Lower lobe of right lung (tissue), 2 donors: Measurements from ENCODE around the gene BACH2. TPM values are rescaled to one million over a fixed set of nuclear protein-coding genes. Genes with fewer than 3 reads are reported as not detected.
A peak's percentile ranks its signal among the peaks of the same experiment; 100 is the strongest.

ENCODE experiments used
- ATAC-seq, 2 donors: fragments of 200-7000 bp; cut with Tn5 transposase; one replicate each; pipeline ENCODE4 v1.9.1; 2020 to 2022; ENCODE audit warnings: mild to moderate bottlenecking in 2 of 2, moderate library complexity in 2 of 2
- DNase-seq: peaks from one replicate; pipeline ENCODE4 v3.0.0-alpha.2; 2020
- H3K27ac ChIP-seq: fragments of 200-600 bp; one replicate; pipeline ENCODE4 v1.8.0; 2022
- H3K27me3 ChIP-seq: fragments of 200-600 bp; one replicate; pipeline ENCODE4 v1.8.0; 2022; ENCODE audit warnings: low read depth
- H3K36me3 ChIP-seq: fragments of 200-600 bp; one replicate; pipeline ENCODE4 v1.8.0; 2022; ENCODE audit warnings: mild to moderate bottlenecking
- H3K4me1 ChIP-seq: fragments of 200-600 bp; one replicate; pipeline ENCODE4 v1.8.0; 2022
- H3K4me3 ChIP-seq: fragments of 200-600 bp; one replicate; pipeline ENCODE4 v1.8.0; 2022; ENCODE audit warnings: mild to moderate bottlenecking
- H3K9me3 ChIP-seq: fragments of 200-600 bp; one replicate; pipeline ENCODE4 v1.8.0; 2022
- intact Hi-C: fragments of 100-400 bp; cut with DNase I; formaldehyde crosslinking; loops from one replicate; pipeline ENCODE4 v1.11.0; 2022
- microRNA-seq: library from miRNA; unstranded; fragments of <30 nt; microRNA quantifications from one replicate; pipeline ENCODE4 v1.2.0, GENCODE V29; 2020; ENCODE audit warnings: borderline number of aligned reads
- total RNA-seq: library from RNA; stranded (reverse); fragmentation: NEBNext Ultra II Directional; extraction: Animal tissue kit (Norgen Biotek cat#: 25700); gene quantifications from one replicate; pipeline ENCODE4 v1.2.1, GENCODE V29; 2021
- TF ChIP-seq, protein P1 (sequence below): fragments of 200-600 bp; IDR thresholded peaks from one replicate; pipeline ENCODE4 v1.8.0; 2022; ENCODE audit warnings: antibody characterized with exemption, mild to moderate bottlenecking
- donor health status: DM: no; HTN: yes; CAD: no; lungs with severe emphysema.

The BACH2 gene
- total RNA-seq, 1 donor from 2014 or later, result 6.3 TPM

- no peak for ATAC-seq
- peaks cover 56% of the 10 kb centered on the region for H3K27me3 ChIP-seq
- TF ChIP-seq, protein P1, sequence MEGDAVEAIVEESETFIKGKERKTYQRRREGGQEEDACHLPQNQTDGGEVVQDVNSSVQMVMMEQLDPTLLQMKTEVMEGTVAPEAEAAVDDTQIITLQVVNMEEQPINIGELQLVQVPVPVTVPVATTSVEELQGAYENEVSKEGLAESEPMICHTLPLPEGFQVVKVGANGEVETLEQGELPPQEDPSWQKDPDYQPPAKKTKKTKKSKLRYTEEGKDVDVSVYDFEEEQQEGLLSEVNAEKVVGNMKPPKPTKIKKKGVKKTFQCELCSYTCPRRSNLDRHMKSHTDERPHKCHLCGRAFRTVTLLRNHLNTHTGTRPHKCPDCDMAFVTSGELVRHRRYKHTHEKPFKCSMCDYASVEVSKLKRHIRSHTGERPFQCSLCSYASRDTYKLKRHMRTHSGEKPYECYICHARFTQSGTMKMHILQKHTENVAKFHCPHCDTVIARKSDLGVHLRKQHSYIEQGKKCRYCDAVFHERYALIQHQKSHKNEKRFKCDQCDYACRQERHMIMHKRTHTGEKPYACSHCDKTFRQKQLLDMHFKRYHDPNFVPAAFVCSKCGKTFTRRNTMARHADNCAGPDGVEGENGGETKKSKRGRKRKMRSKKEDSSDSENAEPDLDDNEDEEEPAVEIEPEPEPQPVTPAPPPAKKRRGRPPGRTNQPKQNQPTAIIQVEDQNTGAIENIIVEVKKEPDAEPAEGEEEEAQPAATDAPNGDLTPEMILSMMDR, result no peak
- no peak overlapping the region for H3K27ac ChIP-seq
- peaks cover 4% of the 10 kb centered on the region for H3K4me1 ChIP-seq
- intact Hi-C loops, result no loop called here
- no peak overlapping the region for H3K4me3 ChIP-seq
- H3K36me3 ChIP-seq, result no peaks in the 10 kb centered on the region
- DNase-seq, result no peak
- H3K9me3 ChIP-seq, result no peaks in the 10 kb centered on the region
Observed at GRCh38 chr6:89888871-89889270, 407.8 kb downstream of the BACH2 start.

GRCh38 chr6:89888138-89888514 lies 408.5 kb downstream of the BACH2 start:
- ATAC-seq (no peak), DNase-seq (no peak)
- intact Hi-C loops, result no loop called here
- no peaks in the 10 kb centered on the region for H3K36me3 ChIP-seq
- H3K9me3 ChIP-seq, result no peaks in the 10 kb centered on the region
- TF ChIP-seq, protein P1, result no peak
- no peak overlapping the region for H3K27ac ChIP-seq
- H3K4me3 ChIP-seq, result no peak overlapping the region
- H3K27me3 ChIP-seq, result peaks cover 49% of the 10 kb centered on the region
- peaks cover 4% of the 10 kb centered on the region for H3K4me1 ChIP-seq

- H3K36me3 ChIP-seq, result no peaks in the 10 kb centered on the region
- ATAC-seq (peak in 1 of 2 donors; percentile 57), DNase-seq (no peak)
- intact Hi-C loops, result no loop called here
- no peaks in the 10 kb centered on the region for H3K9me3 ChIP-seq
- peaks cover 4% of the 10 kb centered on the region for H3K4me1 ChIP-seq
- TF ChIP-seq, protein P1, result no peak
- no peak overlapping the region for H3K27ac ChIP-seq
- peaks cover 44% of the 10 kb centered on the region for H3K27me3 ChIP-seq
- no peak overlapping the region for H3K4me3 ChIP-seq
Observed at GRCh38 chr6:89887452-89888137, 409.0 kb downstream of the BACH2 start.

GRCh38 chr6:89886378-89887120 lies 410.1 kb downstream of the BACH2 start:
- Histone ChIP-seq H3K4me3 (no peak overlapping the region), H3K4me1 (peaks cover 4% of the 10 kb centered on the region), H3K27ac (no peak overlapping the region), H3K27me3 (peaks cover 33% of the 10 kb centered on the region), H3K9me3 (no peaks in the 10 kb centered on the region), H3K36me3 (no peaks in the 10 kb centered on the region)
- DNase-seq (no peak), ATAC-seq (no peak)
- intact Hi-C loops, result no loop called here
- TF ChIP-seq, protein P1, result no peak

Small RNA genes lying within 50 kb of the gene (microRNA-seq; reads per million reads assigned to microRNA genes)
- gene MIR4464, result not detected
